GM12878 (cell line): ENCODE results near the gene TOPBP1. TPM values are rescaled to one million over a fixed set of nuclear protein-coding genes. Genes with fewer than 3 reads are reported as not detected.

Experiments used
- BMI1 ChIP-seq: fragments of 450-650 bp; IDR thresholded peaks from 2 replicates; pipeline ENCODE4 v1.6.1; 2016; ENCODE audit warnings: mild to moderate bottlenecking, moderate library complexity, borderline replicate concordance
- CBX3 ChIP-seq: fragments of 200-600 bp; sonication (generic); IDR thresholded peaks from 2 replicates; pipeline ENCODE4 v1.6.1; 2016; ENCODE audit warnings: low read depth, borderline replicate concordance
- ESRRA ChIP-seq: IDR thresholded peaks from 2 replicates; pipeline ENCODE4 v1.6.1; 2012; ENCODE audit warnings: mild to moderate bottlenecking, low read length, improper control_type of control experiment
- FOXM1 ChIP-seq: IDR thresholded peaks from 2 replicates; pipeline ENCODE4 v1.6.1; 2012; ENCODE audit warnings: low read depth, mild to moderate bottlenecking, inconsistent platforms, low read length, moderate library complexity
- GABPA ChIP-seq: IDR thresholded peaks from 2 replicates; pipeline ENCODE4 v1.6.1; 2014; ENCODE audit warnings: antibody characterized with exemption, low read depth, mild to moderate bottlenecking, inconsistent platforms
- GATAD2B ChIP-seq: fragments of 450-650 bp; conservative IDR thresholded peaks from 2 replicates; pipeline ENCODE4 v1.6.1; 2017; ENCODE audit warnings: low read depth, mild to moderate bottlenecking, moderate library complexity
- KLF5 ChIP-seq: fragments of 450-650 bp; IDR thresholded peaks from 2 replicates; pipeline ENCODE4 v1.6.1; 2014; ENCODE audit warnings: mild to moderate bottlenecking; ENCODE audit not compliant: partially characterized antibody
- LARP7 ChIP-seq: fragments of 450-650 bp; IDR thresholded peaks from 2 replicates; pipeline ENCODE4 v1.6.1; 2017; ENCODE audit warnings: mild to moderate bottlenecking
- MTA3 ChIP-seq: IDR thresholded peaks from 2 replicates; pipeline ENCODE4 v1.6.1; 2012; ENCODE audit warnings: low read length, inconsistent platforms, borderline replicate concordance
- NBN ChIP-seq: fragments of 450-650 bp; IDR thresholded peaks from 2 replicates; pipeline ENCODE4 v1.6.1; 2016
- NFIC ChIP-seq: IDR thresholded peaks from 2 replicates; pipeline ENCODE4 v1.6.1; 2012; ENCODE audit warnings: low read depth, mild to moderate bottlenecking, inconsistent platforms, low read length, moderate library complexity
- NR2F1 ChIP-seq: fragments of 450-650 bp; conservative IDR thresholded peaks from 2 replicates; pipeline ENCODE4 v1.6.1; 2017; ENCODE audit warnings: mild to moderate bottlenecking
- RAD21 ChIP-seq: IDR thresholded peaks from 2 replicates; pipeline ENCODE4 v1.6.1; 2011; ENCODE audit warnings: mild to moderate bottlenecking, low read depth, low read length, moderate library complexity; ENCODE audit not compliant: insufficient read depth
- SMAD1 ChIP-seq: fragments of 450-650 bp; IDR thresholded peaks from 2 replicates; pipeline ENCODE4 v1.6.1; 2018; ENCODE audit warnings: mild to moderate bottlenecking, low read depth; ENCODE audit not compliant: partially characterized antibody
- SMARCA5 ChIP-seq: fragments of 450-650 bp; IDR thresholded peaks from 2 replicates; pipeline ENCODE4 v1.6.1; 2017; ENCODE audit warnings: mild to moderate bottlenecking
- TAF1 ChIP-seq: IDR thresholded peaks from 2 replicates; pipeline ENCODE4 v1.6.1; 2011; ENCODE audit warnings: mild to moderate bottlenecking, low read depth, low read length, borderline replicate concordance
- TARDBP ChIP-seq: IDR thresholded peaks from 2 replicates; pipeline ENCODE4 v1.6.1; 2016; ENCODE audit warnings: borderline replicate concordance
- ZBED1 ChIP-seq: IDR thresholded peaks from 2 replicates; pipeline ENCODE4 v1.6.1; 2016; ENCODE audit warnings: borderline replicate concordance
- ZNF207 ChIP-seq: fragments of 450-650 bp; IDR thresholded peaks from 2 replicates; pipeline ENCODE4 v1.6.1; 2014; ENCODE audit warnings: antibody characterized with exemption, mild to moderate bottlenecking, borderline replicate concordance
- ZNF24 ChIP-seq: fragments of 450-650 bp; IDR thresholded peaks from 2 replicates; pipeline ENCODE4 v1.6.1; 2017; ENCODE audit warnings: antibody characterized with exemption, mild to moderate bottlenecking
- ZNF622 ChIP-seq: fragments of 450-650 bp; IDR thresholded peaks from 2 replicates; pipeline ENCODE4 v1.6.1; 2017; ENCODE audit warnings: mild to moderate bottlenecking, inconsistent platforms
- polyA plus RNA-seq, 11 experiments: library from polyadenylated mRNA; depleted of rRNA in 4 of 11; unstranded in 6 of 11; stranded (reverse) in 5 of 11; fragments of >200 nt; fragmentation: Nextera tagmentation in 4 of 11; fragmentation: Illumina TruSeq in 1 of 11; extraction: Ambion mirVana in 4 of 11; extraction: Trizol in 1 of 11; gene quantifications; 1 replicate in 1 of 11; 2 replicates in 10 of 11; pipeline versions ENCODE4 v1.2.1 to v1.2.3, GENCODE V29; 2011 to 2016; ENCODE audit warnings: inconsistent platforms in 2 of 11, missing spikeins in 2 of 11, low read depth in 1 of 11
- total RNA-seq, 4 experiments: library from RNA; depleted of rRNA in 3 of 4; stranded (reverse); fragments of >200 nt in 3 of 4; fragmentation: Illumina TruSeq in 1 of 4; extraction: Trizol in 1 of 4; gene quantifications; 2 replicates each; pipeline versions ENCODE4 v1.2.1 to v1.2.3, GENCODE V29; 2013 to 2021
- TF ChIP-seq, protein P1 (sequence below): fragments of 450-650 bp; IDR thresholded peaks from 2 replicates; pipeline ENCODE4 v1.6.1; 2017; ENCODE audit warnings: mild to moderate bottlenecking, low read depth, inconsistent platforms; ENCODE audit not compliant: poor library complexity, severe bottlenecking
- TF ChIP-seq, protein P2 (sequence below): IDR thresholded peaks from 2 replicates; pipeline ENCODE4 v1.6.1; 2012; ENCODE audit warnings: improper control_type of control experiment, low read depth, low read length; ENCODE audit not compliant: insufficient replicate concordance
- TF ChIP-seq, protein P3 (sequence below): IDR thresholded peaks from 2 replicates; pipeline ENCODE4 v1.6.1; 2012; ENCODE audit warnings: low read depth, low read length, improper control_type of control experiment

Gene TOPBP1
- total and polyA plus RNA-seq, 10 of the 15 experiments (the other 5 are each of a cell fraction or from before 2014, with no cell fraction given): 18.3 to 99.3 (median 61.5) TPM

DNA sequence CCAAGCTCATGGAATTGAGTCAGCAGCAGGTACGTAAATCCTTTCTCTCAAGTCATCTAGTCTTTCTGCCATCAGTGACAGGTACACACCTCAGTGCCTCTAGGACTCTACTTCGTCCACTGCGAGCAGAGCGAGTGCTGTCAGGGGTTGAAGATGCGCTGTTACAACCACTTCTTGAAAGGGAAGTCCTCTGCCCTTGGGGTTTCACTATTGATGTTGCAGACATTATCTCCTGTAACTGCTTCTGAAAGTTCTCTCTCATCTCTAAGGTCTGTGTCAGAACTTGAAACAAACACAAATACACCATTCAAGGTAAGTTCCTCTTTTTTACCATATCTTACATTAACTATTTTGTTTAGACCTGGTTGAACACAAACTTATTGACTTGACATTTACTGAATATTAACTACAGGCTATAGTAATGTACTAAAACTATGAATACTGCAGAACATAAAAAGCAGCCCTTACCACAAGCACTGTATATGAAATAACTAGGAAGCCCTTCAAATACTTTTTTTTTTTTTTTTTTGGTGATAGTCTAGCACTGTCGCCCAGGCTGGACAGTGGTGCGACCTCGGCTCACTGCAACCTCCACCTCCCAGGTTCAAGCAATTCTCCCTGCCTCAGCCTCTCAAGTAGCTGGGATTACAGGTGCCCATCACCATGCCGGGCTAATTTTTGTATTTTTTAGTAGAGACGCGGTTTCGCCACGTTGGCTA lies 41.5 kb downstream of the TOPBP1 start (continued):
- TF ChIP-seq, protein P1, sequence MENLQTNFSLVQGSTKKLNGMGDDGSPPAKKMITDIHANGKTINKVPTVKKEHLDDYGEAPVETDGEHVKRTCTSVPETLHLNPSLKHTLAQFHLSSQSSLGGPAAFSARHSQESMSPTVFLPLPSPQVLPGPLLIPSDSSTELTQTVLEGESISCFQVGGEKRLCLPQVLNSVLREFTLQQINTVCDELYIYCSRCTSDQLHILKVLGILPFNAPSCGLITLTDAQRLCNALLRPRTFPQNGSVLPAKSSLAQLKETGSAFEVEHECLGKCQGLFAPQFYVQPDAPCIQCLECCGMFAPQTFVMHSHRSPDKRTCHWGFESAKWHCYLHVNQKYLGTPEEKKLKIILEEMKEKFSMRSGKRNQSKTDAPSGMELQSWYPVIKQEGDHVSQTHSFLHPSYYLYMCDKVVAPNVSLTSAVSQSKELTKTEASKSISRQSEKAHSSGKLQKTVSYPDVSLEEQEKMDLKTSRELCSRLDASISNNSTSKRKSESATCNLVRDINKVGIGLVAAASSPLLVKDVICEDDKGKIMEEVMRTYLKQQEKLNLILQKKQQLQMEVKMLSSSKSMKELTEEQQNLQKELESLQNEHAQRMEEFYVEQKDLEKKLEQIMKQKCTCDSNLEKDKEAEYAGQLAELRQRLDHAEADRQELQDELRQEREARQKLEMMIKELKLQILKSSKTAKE: peak; percentile 86
- TF ChIP-seq RAD21 (no peak), MTA3 (0 out of 2 replicates have a peak, but pooled peaks have one; percentile 55), ZNF207 (no peak; the same call in 1 of the 2 replicates), ZBED1 (peak; percentile 69; the same call in 1 of the 2 replicates), NFIC (peak; percentile 47; the same call in 1 of the 2 replicates), ZNF24 (peak; percentile 68), LARP7 (no peak), CBX3 (no peak), ESRRA (no peak), FOXM1 (no peak), NR2F1 (peak; percentile 24; the same call in 1 of the 2 replicates), SMARCA5 (peak; percentile 36), SMAD1 (no peak), ZNF622 (no peak), TARDBP (no peak), BMI1 (no peak), KLF5 (no peak), GATAD2B (no peak), TAF1 (0 out of 2 replicates have a peak, but pooled peaks have one; percentile 12), GABPA (0 out of 2 replicates have a peak, but pooled peaks have one; percentile 34), NBN (peak; percentile 74)
- TF ChIP-seq, protein P2, sequence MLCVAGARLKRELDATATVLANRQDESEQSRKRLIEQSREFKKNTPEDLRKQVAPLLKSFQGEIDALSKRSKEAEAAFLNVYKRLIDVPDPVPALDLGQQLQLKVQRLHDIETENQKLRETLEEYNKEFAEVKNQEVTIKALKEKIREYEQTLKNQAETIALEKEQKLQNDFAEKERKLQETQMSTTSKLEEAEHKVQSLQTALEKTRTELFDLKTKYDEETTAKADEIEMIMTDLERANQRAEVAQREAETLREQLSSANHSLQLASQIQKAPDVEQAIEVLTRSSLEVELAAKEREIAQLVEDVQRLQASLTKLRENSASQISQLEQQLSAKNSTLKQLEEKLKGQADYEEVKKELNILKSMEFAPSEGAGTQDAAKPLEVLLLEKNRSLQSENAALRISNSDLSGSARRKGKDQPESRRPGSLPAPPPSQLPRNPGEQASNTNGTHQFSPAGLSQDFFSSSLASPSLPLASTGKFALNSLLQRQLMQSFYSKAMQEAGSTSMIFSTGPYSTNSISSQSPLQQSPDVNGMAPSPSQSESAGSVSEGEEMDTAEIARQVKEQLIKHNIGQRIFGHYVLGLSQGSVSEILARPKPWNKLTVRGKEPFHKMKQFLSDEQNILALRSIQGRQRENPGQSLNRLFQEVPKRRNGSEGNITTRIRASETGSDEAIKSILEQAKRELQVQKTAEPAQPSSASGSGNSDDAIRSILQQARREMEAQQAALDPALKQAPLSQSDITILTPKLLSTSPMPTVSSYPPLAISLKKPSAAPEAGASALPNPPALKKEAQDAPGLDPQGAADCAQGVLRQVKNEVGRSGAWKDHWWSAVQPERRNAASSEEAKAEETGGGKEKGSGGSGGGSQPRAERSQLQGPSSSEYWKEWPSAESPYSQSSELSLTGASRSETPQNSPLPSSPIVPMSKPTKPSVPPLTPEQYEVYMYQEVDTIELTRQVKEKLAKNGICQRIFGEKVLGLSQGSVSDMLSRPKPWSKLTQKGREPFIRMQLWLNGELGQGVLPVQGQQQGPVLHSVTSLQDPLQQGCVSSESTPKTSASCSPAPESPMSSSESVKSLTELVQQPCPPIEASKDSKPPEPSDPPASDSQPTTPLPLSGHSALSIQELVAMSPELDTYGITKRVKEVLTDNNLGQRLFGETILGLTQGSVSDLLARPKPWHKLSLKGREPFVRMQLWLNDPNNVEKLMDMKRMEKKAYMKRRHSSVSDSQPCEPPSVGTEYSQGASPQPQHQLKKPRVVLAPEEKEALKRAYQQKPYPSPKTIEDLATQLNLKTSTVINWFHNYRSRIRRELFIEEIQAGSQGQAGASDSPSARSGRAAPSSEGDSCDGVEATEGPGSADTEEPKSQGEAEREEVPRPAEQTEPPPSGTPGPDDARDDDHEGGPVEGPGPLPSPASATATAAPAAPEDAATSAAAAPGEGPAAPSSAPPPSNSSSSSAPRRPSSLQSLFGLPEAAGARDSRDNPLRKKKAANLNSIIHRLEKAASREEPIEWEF: peak; percentile 44
- TF ChIP-seq, protein P3, sequence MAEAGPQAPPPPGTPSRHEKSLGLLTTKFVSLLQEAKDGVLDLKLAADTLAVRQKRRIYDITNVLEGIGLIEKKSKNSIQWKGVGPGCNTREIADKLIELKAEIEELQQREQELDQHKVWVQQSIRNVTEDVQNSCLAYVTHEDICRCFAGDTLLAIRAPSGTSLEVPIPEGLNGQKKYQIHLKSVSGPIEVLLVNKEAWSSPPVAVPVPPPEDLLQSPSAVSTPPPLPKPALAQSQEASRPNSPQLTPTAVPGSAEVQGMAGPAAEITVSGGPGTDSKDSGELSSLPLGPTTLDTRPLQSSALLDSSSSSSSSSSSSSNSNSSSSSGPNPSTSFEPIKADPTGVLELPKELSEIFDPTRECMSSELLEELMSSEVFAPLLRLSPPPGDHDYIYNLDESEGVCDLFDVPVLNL: no peak
